H1 (cell line): Measurements from ENCODE around the gene SHCBP1L.

Experiments
- EZH2 ChIP-seq: fragments of 200-600 bp; sonication (generic); IDR thresholded peaks from 2 replicates; pipeline ENCODE4 v1.7.1; 2012; ENCODE audit warnings: low read depth, mild to moderate bottlenecking, moderate library complexity, low read length, inconsistent platforms; ENCODE audit not compliant: severe bottlenecking
- JUN ChIP-seq: IDR thresholded peaks from 2 replicates; pipeline ENCODE4 v1.6.1; 2011; ENCODE audit warnings: low read depth, mild to moderate bottlenecking, improper control_type of control experiment, low read length
- POLR2A ChIP-seq, 2 experiments: IDR thresholded peaks; 1 replicate in 1 of 2; 2 replicates in 1 of 2; pipeline ENCODE4 v1.6.1; 2011; ENCODE audit warnings: low read depth in 2 of 2, low read length in 2 of 2, mild to moderate bottlenecking in 2 of 2; ENCODE audit errors: control extremely low read depth in 1 of 2
- RAD21 ChIP-seq, 2 experiments: IDR thresholded peaks in 1 of 2; conservative IDR thresholded peaks in 1 of 2; 2 replicates each; pipeline ENCODE4 v1.6.1; 2011; ENCODE audit warnings: low read depth in 2 of 2, low read length in 2 of 2, improper control_type of control experiment in 1 of 2, inconsistent platforms in 1 of 2, mild to moderate bottlenecking in 1 of 2, moderate library complexity in 1 of 2
- TF ChIP-seq, protein P1 (sequence below), 3 experiments: IDR thresholded peaks; 1 replicate in 2 of 3; 2 replicates in 1 of 3; pipeline versions ENCODE4 v1.5.1 to v1.6.1; 2011; ENCODE audit warnings: low read length in 3 of 3, mild to moderate bottlenecking in 3 of 3, inconsistent platforms in 2 of 3, low read depth in 1 of 3, moderate library complexity in 1 of 3; ENCODE audit not compliant: insufficient read depth in 1 of 3; ENCODE audit errors: control extremely low read depth in 1 of 3

DNA sequence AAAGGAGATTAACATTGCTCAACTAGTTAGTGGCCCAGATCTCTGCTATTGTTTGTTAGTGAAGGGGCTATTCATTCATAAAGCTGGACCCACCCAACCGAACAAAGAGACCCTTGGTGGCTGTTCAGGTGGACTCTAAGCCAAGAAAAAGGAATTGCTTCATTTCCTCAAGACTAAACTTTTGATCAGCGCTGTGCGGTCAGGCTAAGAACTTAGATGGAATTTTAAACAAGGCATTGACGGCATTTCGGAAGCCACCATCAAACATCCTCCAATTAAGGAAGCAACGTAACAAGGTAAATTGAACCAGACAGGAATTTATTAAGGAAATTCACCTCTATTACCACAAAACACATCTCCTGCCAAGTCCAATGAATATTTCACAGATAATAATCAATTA is 19.9 kb upstream of the SHCBP1L start:
- TF ChIP-seq, protein P1, sequence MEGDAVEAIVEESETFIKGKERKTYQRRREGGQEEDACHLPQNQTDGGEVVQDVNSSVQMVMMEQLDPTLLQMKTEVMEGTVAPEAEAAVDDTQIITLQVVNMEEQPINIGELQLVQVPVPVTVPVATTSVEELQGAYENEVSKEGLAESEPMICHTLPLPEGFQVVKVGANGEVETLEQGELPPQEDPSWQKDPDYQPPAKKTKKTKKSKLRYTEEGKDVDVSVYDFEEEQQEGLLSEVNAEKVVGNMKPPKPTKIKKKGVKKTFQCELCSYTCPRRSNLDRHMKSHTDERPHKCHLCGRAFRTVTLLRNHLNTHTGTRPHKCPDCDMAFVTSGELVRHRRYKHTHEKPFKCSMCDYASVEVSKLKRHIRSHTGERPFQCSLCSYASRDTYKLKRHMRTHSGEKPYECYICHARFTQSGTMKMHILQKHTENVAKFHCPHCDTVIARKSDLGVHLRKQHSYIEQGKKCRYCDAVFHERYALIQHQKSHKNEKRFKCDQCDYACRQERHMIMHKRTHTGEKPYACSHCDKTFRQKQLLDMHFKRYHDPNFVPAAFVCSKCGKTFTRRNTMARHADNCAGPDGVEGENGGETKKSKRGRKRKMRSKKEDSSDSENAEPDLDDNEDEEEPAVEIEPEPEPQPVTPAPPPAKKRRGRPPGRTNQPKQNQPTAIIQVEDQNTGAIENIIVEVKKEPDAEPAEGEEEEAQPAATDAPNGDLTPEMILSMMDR (IDR thresholded peaks at IDR 0.05; ENCODE audit: control extremely low read depth in 1 of 3, insufficient read depth in 1 of 3, low read depth in 1 of 3, low read length in 3 of 3), result no peak
- TF ChIP-seq POLR2A (IDR thresholded peaks at IDR 0.05; ENCODE audit: control extremely low read depth in 1 of 2, low read depth in 2 of 2, low read length in 2 of 2) (no peak), JUN (no peak), RAD21 (IDR thresholded peaks at IDR 0.05 in 1 of 2, conservative IDR thresholded peaks at IDR 0.05 in 1 of 2; ENCODE audit: low read depth in 2 of 2, low read length in 2 of 2) (no peak), EZH2 (no peak)
